HEK293T (cell line): ENCODE results near the gene SLC43A1.

Experiments
- CTCF ChIA-PET: fragments of 350-600 bp; formaldehyde crosslinking; extraction: SDS; loops from one replicate; lab custom pipeline; 2021; ENCODE audit warnings: antibody characterized with exemption, inconsistent platforms; lab: Yijun Ruan, JAX
- POLR2A ChIA-PET: fragments of 350-600 bp; formaldehyde crosslinking; extraction: SDS; loops from one replicate; lab custom pipeline; 2020; ENCODE audit warnings: antibody characterized with exemption, inconsistent platforms; lab: Yijun Ruan, JAX
- DNase-seq: peaks from one replicate; pipeline ENCODE4 v3.0.0; 2012; ENCODE audit warnings: mixed read lengths; ENCODE audit errors: extremely low spot score
- ARNT ChIP-seq: fragments of 450-650 bp; IDR thresholded peaks from 2 replicates; pipeline ENCODE4 v1.6.1; 2017; ENCODE audit warnings: mild to moderate bottlenecking
- BHLHE40 ChIP-seq: fragments of 450-650 bp; IDR thresholded peaks from 2 replicates; pipeline ENCODE4 v1.6.1; 2016; ENCODE audit warnings: mild to moderate bottlenecking, moderate library complexity, borderline replicate concordance
- CTBP1 ChIP-seq: fragments of 450-650 bp; IDR thresholded peaks from 2 replicates; pipeline ENCODE4 v1.6.1; 2016; ENCODE audit warnings: borderline replicate concordance
- ELF4 ChIP-seq: fragments of 450-650 bp; IDR thresholded peaks from 2 replicates; pipeline ENCODE4 v1.6.1; 2017; ENCODE audit warnings: antibody characterized with exemption
- FOXA1 ChIP-seq: fragments of 450-650 bp; IDR thresholded peaks from 2 replicates; pipeline ENCODE4 v1.6.1; 2016; ENCODE audit warnings: mild to moderate bottlenecking
- FOXK2 ChIP-seq: fragments of 450-650 bp; IDR thresholded peaks from 2 replicates; pipeline ENCODE4 v1.6.1; 2016; ENCODE audit warnings: mild to moderate bottlenecking
- FOXM1 ChIP-seq: fragments of 450-650 bp; IDR thresholded peaks from 2 replicates; pipeline ENCODE4 v1.6.1; 2017; ENCODE audit warnings: mild to moderate bottlenecking, borderline replicate concordance
- HDGF ChIP-seq: fragments of 450-650 bp; IDR thresholded peaks from 2 replicates; pipeline ENCODE4 v1.6.1; 2017; ENCODE audit warnings: antibody characterized with exemption, borderline replicate concordance
- L3MBTL2 ChIP-seq: fragments of 450-650 bp; conservative IDR thresholded peaks from 2 replicates; pipeline ENCODE4 v1.6.1; 2016; ENCODE audit warnings: mild to moderate bottlenecking
- LEF1 ChIP-seq: fragments of 450-650 bp; IDR thresholded peaks from 2 replicates; pipeline ENCODE4 v1.6.1; 2017; ENCODE audit warnings: mild to moderate bottlenecking, borderline replicate concordance
- NFRKB ChIP-seq: fragments of 450-650 bp; IDR thresholded peaks from 2 replicates; pipeline ENCODE4 v1.6.1; 2016; ENCODE audit warnings: mild to moderate bottlenecking, moderate library complexity
- SP1 ChIP-seq: fragments of 450-650 bp; IDR thresholded peaks from 2 replicates; pipeline ENCODE4 v1.6.1; 2017
- SUZ12 ChIP-seq: fragments of 450-650 bp; IDR thresholded peaks from 2 replicates; pipeline ENCODE4 v1.6.1; 2016; ENCODE audit warnings: mild to moderate bottlenecking
- TARDBP ChIP-seq: fragments of 450-650 bp; IDR thresholded peaks from 2 replicates; pipeline ENCODE4 v1.6.1; 2016
- ZNF384 ChIP-seq: fragments of 450-650 bp; IDR thresholded peaks from 2 replicates; pipeline ENCODE4 v1.6.1; 2016
- TF ChIP-seq, protein P1 (sequence below): fragments of 450-650 bp; IDR thresholded peaks from 2 replicates; pipeline ENCODE4 v1.6.1; 2016

SLC43A1 gene

DNA sequence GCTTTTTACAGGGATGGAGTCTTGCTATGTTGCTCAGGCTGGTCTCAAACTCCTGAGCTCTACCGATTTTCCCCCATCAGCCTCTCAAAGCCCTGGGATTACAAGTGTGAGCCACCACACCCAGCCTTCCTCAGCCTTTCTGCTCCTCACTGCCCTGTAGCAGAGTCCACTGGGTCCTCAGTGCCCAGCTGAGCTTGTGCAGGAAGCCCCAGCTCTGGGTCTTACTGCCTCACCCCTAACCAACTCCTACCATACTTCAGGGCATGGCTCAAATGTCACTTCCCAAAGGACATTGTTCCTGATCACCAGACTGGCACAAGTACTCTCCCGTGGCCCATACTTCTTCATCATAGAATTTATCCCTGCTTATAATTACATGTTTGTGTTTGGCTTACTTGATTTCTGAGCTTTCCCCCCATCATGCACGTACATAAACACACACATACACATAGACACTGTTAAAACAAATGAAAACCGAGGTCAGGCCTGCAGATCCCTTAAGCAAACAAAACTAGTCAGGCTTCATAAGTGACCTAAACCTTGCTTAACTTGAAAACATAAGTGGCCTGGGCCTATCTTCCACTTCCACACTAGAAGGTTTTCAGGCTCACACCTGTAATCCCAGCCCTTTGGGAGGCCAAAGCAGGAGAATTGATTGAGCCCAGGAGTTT, 74.6 kb downstream of the SLC43A1 start:
- TF ChIP-seq SUZ12: no peak
- DNase-seq: no peak
- ChIA-PET POLR2A (no interaction called here), CTCF (interaction anchor here (1.0 to 1.5 kb wide), 3 partner anchors 10 to 84 kb away, joined by 3 to 4 read pairs (median 4); no protein-coding TSS in a partner anchor)

DNA sequence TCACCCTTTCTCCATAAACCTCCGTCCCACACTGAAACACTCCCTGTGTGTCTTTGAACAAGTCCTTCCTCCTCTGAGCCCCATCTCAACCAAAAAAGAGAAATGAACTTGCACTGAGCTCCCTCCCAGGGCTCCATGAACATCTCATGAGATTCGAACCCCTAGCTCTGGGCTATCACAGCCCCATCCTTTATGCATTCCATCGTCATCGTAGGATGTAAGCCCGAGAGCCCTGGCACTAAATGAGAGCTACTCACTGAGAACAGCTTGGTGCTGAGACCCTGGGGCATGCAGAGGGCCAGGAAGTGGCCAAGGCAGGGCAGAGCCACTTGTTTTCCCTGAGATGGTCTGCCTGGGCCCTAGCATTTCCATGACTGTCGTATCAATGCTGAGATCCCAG, 75.7 kb downstream of the SLC43A1 start:
- POLR2A ChIA-PET: no interaction called here
- CTCF ChIA-PET: no interaction called here
- DNase-seq: no peak

DNA sequence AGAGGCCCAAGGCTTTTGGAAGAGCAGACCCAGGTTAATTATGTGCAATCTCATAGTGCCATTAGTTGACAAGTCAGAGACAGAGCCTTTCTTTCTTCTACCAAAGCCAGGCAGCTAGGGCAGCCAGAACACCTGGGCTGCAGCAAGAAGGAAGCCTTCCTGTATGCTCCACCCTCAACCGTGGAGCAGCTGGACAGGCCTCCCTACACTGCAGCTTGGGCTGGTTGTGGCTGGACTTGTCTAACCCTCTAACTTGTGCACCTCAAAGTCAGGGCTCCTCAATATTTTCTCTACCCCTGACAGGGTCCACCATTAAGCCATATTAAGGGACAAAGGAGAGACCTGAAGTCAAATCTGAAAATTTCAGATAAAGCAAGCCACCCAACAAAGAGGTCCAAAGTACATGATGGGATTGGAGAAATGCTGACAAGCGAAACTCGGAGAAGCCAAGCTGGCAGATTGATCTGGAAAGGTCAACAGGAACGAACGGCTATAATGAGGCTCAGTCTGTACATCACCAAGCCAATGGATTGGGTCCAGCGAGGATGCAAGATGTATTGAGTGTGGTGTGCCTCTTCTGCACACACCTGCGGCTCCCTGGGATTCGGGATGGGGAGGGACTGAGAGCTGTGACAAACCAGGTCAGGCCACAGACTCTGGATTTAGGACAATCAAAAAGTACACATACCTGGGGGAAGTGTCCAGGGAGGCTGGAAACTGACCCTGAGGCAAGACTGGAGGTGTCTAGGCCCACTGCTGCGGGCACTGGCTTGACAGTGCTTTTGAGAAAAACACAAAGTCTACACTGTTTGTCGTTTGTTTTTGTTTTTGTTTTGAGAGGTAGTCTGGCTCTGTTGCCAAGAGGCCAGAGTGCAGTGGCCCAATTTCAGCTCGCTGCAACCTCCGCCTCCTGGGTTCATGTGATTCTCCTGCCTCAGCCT, 76.9 kb downstream of the SLC43A1 start:
- DNase-seq: no peak
- CTCF ChIA-PET: no interaction called here
- POLR2A ChIA-PET: no interaction called here
- no peak for TF ChIP-seq ARNT
- TF ChIP-seq ZNF384: no peak
- TF ChIP-seq LEF1: no peak
- no peak for TF ChIP-seq CTBP1
- TF ChIP-seq FOXK2: no peak
- TF ChIP-seq SUZ12: no peak
- no peak for TF ChIP-seq L3MBTL2
- TF ChIP-seq, protein P1, sequence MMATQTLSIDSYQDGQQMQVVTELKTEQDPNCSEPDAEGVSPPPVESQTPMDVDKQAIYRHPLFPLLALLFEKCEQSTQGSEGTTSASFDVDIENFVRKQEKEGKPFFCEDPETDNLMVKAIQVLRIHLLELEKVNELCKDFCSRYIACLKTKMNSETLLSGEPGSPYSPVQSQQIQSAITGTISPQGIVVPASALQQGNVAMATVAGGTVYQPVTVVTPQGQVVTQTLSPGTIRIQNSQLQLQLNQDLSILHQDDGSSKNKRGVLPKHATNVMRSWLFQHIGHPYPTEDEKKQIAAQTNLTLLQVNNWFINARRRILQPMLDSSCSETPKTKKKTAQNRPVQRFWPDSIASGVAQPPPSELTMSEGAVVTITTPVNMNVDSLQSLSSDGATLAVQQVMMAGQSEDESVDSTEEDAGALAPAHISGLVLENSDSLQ: no peak
- no peak for TF ChIP-seq NFRKB

More for the DNA sequence above, 75.7 kb downstream of the SLC43A1 start:
- no peak for TF ChIP-seq FOXK2
- TF ChIP-seq, protein P1: no peak
- TF ChIP-seq TARDBP: no peak
- TF ChIP-seq ELF4: no peak
- TF ChIP-seq L3MBTL2: no peak
- no peak for TF ChIP-seq ZNF384
- TF ChIP-seq SP1: no peak
- no peak for TF ChIP-seq NFRKB
- TF ChIP-seq FOXA1: no peak
- no peak for TF ChIP-seq CTBP1
- no peak for TF ChIP-seq SUZ12
- TF ChIP-seq FOXM1: no peak
- no peak for TF ChIP-seq HDGF

DNA sequence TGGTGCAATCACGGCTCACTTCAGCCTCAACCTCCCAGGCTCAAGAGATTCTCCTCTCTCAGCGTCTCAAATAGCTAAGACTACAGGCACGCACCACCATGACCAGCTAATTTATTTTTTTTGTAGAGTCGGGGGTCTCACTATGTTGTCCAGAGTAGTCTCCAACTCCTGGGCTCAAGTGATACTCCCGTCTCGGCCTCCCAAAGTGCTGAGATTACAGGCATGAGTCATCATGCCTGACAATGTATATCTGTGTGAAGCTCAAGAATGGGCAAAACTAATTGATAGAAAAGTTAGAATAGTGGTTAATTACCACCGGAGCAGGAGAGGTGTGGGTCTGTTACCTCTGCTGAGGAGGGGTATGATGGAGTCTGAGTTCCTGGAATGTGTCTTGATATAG, 79.5 kb downstream of the SLC43A1 start:
- TF ChIP-seq TARDBP: no peak
- TF ChIP-seq SUZ12: no peak
- ChIA-PET POLR2A (no interaction called here), CTCF (interaction anchor here (1.6 kb wide), 1 partner anchor 91 kb away, joined by 4 read pairs; no protein-coding TSS in a partner anchor)
- no peak for DNase-seq

DNA sequence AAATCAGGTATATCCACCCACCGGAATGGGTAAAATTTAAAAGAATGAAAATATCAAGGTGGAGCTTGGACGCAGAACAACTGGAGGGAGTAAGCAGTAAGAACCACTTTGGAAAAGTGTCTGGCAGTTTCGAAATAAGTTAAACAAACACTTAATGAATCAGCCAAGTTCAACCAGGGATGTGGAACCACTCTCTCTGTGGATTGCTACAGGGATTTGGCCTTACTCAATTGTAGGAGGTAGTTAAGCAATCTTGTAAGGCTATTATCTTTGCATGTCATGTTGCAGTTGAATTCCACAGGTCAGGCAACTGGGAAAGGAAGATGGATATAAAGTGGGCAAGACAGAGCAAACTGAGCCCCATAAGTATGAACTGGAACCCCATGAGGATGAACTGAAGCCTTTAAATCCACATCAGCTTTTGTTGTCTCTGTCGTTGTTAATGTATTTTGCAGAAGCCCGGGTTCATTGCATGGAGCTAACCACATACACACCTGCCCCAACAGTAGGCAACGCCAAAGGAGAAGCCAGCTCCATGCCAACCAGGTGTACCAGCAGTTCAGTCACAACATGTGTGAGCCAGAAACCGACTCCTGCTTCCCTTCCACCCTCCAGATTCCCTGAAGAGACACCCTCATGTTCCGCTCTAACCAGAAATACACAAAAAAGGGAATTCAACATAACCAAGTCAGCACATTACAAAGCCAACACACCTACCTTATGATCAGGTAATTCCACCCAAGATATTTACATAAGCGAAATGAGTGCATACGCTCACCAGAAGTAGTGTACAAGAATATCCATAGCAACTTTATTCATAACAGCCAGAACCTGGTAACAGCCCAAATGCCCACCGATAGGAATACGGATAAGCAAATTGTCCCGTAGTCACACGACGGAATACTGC, 80.6 kb downstream of the SLC43A1 start:
- ChIA-PET POLR2A (no interaction called here), CTCF (interaction anchor here (0.7 kb wide), 1 partner anchor 104 kb away, joined by 3 read pairs; no protein-coding TSS in a partner anchor)
- DNase-seq: no peak
- TF ChIP-seq ELF4: no peak
- no peak for TF ChIP-seq NFRKB
- TF ChIP-seq FOXM1: no peak
- no peak for TF ChIP-seq FOXA1
- no peak for TF ChIP-seq SP1
- no peak for TF ChIP-seq L3MBTL2
- no peak for TF ChIP-seq CTBP1
- no peak for TF ChIP-seq TARDBP
- no peak for TF ChIP-seq FOXK2
- no peak for TF ChIP-seq BHLHE40
- TF ChIP-seq ZNF384: no peak
- TF ChIP-seq HDGF: no peak
- TF ChIP-seq, protein P1: no peak
- no peak for TF ChIP-seq SUZ12
- no peak for TF ChIP-seq LEF1
- no peak for TF ChIP-seq ARNT
